GM19351 (cell line): Measurements from ENCODE around the gene MDM1.

Experiments
- ATAC-seq: cut with Tn5 transposase; IDR thresholded peaks from one replicate; pipeline ENCODE4 v1.9.1; 2021; ENCODE audit warnings: mild to moderate bottlenecking, moderate library complexity; ENCODE audit not compliant: unreplicated experiment

Gene MDM1, protein sequence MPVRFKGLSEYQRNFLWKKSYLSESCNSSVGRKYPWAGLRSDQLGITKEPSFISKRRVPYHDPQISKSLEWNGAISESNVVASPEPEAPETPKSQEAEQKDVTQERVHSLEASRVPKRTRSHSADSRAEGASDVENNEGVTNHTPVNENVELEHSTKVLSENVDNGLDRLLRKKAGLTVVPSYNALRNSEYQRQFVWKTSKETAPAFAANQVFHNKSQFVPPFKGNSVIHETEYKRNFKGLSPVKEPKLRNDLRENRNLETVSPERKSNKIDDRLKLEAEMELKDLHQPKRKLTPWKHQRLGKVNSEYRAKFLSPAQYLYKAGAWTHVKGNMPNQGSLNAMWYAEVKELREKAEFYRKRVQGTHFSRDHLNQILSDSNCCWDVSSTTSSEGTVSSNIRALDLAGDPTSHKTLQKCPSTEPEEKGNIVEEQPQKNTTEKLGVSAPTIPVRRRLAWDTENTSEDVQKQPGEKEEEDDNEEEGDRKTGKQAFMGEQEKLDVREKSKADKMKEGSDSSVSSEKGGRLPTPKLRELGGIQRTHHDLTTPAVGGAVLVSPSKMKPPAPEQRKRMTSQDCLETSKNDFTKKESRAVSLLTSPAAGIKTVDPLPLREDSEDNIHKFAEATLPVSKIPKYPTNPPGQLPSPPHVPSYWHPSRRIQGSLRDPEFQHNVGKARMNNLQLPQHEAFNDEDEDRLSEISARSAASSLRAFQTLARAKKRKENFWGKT

DNA sequence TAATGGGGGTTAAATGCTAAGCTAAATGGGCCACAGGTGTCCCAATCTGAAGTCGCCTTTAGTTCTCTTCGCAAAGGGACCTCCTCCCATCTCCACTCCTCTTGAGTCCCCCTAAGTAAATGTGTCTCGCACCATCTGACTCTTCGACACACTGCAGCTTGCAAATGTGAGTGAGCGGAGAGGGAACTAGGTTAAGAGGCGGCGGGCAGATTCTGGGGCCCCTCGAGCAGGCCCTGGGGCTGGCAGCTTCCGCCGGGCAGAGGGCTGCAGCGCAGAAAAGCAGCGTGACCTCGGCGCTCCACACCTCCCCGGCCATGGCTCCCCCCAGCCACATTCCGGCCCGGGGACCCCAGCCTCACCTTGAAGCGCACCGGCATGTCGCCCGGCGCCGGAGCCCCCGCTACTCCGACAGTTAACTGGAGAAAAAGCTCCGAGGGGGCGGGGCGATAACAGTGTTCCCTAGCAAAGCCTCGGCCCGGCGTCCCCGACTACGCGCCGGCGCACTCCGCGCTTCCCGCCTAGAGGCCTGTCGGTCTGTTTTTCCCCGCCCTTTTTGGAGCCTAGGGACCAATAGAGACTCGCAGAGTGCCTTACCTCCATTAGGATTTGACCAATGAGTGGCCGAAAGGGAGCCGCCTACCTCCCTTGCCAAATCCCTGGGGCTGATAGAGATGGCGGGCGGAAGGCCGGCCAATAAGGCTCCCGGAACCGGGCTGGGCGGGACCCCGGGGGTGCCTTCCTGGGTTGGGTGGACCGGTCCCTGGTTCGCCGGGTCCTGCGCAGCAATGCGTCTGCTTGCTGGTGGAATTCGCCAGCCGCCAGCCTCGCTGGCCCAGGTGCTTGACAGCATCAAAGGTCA is at the start of gene MDM1:
TSS of gene MDM1 (minus strand) at position 494 of the 859 bp plus-strand sequence. CDS start at position 377, 117 bp downstream.
- peak; percentile 99 for ATAC-seq

DNA sequence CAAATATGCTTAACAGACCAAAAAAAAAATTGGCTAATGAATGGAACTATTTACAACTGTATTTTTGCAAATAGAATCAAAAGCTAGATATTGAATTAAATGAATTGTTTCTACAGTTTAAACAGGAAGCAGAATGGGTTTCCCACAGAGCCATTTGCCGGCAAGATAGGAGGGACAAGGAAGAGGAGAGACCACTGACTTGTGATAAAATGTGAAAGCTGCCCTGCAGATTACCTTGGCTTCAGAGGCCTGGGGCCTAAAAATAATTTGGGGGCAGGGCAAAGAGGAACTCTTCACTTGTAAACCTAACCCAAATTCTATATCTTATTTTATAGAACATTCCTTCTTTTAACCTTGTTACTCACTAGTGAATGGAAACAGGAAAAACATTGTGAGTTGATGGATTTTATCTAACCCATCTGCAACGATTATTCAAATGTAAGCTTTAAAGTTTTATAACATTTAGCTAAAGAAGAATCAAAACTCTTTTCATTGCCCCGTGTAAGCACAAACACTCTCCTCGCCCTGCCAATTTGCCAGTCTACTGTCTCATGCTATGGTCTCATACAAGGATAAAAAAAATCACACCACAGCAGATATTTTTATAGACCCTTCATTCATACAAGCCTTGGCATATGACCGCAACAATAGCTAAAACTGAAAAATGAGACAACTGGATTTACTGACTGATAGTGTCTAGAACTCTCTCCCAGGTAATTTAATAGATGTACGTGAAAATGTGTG is 49.5 kb upstream of the MDM1 start:
- ATAC-seq, result no peak

DNA sequence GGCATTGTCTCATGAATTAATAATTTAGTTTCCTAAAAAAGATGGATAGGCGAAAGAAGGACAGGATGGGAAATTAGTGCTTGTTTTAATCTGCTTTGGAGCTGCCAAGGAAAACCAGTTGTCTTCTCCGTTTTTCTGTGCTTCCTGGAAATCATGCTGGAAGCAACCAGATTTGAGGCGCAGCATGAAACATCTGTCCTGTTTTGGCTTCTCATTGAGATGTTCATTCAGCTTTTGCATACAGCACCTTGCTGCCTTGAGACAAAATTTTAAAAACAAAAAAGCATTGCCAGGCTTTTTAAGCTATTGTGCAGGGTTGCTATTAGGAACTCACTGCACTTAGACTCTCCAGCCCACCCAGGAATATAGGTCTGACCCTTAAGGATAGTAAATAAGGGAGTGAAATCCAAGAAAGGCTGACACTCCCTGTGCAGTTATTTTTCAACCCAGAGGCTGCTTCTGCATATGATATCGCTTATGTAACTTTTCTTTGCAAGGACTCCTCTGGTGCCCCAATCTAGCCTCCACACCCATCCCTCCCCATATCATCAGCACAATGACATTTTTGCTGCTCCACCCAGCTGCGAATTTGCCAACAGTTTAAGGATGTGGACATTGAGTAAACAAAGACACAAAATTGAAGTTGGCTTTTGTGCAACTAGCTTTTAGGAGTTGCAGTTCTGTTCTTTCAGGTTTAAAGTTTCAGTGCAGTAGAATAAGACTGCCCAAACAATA is 46.9 kb upstream of the MDM1 start:
- no peak for ATAC-seq

DNA sequence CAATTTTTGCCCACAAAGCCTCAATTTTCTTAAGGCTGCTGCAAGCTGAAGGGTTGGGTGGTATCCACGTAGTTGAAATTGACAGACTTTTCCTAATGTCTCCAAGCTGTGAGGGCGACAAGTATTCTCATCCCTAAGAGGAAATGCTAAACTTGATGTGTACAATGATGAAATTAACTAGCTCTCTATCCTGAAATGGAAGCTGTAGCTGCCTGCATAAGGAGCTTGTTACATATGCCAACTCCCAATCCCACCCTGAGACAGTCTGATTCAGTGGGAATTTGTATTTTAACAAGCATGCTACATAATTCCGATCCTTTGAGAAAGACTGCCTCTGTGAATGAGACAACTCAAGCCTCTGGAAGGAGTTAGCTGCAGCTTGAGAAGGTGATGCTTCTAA is 45.7 kb upstream of the MDM1 start:
- no peak for ATAC-seq

DNA sequence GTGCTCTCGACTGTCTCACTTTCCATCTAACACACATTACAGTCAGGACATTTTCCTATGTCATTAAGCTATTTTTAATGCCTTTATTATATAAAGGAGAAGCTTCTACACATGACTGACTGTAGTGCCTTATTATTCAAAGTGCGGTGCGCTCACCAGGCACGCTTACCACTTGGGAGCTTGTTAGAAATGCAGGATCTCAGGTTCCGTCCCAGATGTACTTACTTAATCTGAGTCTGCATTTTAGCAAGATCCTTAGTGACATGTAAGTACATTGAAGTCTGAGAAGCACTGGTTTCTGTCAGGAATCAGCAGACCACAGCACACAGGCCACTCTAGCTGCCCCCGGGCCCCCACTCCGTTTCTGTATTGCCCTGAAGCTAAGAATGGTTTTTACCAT is 44.7 kb upstream of the MDM1 start:
- ATAC-seq, result no peak

DNA sequence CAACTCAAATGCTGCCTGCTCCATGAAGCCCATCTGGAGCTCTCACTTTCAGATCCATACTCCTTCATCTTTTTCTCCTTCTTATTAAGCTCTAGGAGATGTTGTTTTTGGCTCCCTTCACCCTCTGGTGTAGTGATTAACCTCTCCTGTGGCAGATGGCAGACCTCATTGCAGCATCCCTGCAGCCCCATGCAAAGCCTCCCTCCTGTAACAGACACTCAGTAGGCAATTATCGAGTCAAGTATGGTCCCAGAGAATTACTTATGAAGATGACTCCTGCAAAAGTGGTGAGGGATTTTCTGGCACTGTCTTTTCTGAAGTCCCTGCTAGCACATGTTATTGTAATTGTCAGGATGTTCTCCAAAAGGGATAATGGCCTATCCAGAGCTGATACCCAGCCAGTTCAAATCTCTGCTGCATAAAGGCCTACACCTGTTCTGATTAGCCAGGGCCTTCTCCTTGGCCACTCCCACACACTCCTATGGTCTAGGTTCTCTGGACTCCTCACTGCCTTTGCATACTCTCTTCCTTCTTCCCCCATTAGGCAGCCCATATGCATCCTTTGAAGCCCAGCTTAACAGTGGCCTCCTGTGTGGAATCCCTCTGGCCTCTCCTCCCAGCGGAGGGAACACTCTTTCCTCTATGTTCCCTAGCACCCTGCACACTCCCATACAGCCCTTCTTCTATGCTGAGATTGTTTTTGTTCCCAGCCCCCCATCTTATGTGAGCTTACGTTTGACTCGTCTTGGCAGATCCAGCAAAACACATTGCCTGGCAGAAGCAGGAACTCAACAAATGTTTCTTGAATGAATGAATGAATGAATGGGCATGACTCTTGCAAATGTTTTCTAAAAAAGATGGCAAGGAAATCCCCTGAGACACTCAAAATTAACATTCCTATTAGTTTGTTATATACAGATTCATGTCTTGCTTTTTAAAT is 43.9 kb upstream of the MDM1 start:
- no peak for ATAC-seq

DNA sequence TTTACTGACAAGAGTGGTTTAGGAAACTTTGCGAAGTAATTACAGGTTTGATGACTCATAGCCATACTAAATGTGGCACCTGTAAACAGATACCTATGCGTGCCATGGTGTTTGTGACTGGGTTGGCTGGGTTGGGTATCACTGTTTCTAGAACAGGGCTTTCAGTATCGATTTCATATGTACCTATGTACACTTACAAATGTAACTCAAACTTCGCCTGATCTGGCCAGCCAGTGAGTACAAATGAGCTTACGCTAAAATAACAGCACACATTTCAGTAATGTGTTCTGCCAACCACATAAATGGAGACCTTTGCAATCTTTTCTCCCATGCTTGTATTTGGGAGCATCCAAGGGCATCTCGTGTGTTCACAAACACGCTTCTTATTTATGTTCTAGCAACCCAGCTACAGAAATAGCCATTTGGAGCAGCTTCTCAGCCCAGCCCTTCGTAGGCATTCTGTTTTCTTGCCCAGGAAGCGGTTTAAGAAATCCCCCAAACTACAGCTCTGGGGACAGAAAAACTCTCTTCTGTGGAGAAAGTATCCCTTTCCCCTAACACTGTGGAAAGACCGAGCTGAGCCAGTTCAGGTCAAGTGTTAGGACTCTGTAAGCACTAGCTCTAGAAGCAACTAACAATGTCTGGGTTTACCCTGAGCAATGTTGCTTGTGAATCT is 42.3 kb upstream of the MDM1 start:
- peak; percentile 96 for ATAC-seq

DNA sequence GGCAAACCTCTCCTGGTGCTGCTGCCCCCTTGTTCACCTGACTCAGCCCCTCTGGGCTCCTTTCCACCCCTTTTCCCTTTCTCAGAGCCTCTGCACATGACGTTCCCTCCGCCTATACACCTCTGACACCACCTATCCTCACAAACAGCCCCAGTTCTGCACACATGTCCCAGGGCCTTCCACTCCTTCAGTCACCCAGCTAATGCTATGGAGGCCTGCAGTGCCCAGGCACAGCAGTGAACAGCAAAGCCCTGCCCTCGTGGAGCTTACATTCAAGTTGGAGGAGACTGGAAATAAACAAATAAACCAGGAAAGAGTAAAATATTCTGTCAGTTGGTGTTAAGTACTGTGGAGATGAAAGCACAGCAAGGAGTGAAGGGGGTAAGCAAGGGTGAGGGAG is 38.5 kb upstream of the MDM1 start:
- no peak for ATAC-seq

DNA sequence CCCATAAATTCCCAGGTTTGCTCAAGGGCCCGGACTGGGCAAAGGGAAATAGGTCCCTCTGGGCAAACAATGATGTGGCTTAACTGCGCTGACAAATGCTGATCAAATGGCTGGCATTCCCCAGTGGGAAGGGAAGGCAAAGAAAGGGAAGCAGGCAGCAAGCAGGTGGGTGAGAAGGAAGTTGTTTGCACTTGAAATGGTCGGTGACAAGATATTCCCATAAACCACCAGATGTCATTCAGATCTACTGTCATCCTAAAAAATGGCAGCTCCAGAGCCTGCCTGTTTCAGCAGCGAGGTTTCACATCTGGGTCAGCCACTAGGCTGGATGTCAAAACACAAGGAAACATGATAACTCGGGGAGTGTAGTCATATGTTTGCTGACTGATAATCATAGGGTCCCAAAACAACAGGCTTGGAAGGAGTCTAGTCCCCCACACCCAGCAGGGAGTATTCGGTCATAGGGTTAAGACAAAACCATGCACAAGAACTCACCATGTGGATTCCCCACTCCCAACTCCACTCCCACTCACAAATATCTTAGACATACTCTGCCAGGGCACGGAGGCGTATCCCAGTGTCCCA is 37.9 kb upstream of the MDM1 start:
- ATAC-seq, result no peak

DNA sequence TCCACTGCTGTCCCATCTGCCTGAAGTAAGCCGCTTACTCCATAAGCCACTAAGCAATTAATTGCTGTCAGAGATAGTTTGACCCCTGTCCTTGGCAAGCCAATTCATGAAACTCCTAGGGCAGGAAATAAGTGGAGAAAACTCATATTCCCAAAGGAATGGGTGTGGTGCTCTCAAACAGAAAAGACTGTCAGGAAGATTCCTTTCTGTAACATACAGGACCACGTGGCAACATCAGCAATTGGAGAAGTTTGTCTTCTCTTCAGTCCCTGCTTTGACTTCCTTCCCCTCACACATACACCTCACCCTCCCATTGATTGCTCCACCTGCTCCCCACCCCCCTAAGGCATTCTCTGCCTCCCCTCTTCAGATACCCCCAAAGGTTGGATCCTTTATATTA is 36.2 kb upstream of the MDM1 start:
- no peak for ATAC-seq

DNA sequence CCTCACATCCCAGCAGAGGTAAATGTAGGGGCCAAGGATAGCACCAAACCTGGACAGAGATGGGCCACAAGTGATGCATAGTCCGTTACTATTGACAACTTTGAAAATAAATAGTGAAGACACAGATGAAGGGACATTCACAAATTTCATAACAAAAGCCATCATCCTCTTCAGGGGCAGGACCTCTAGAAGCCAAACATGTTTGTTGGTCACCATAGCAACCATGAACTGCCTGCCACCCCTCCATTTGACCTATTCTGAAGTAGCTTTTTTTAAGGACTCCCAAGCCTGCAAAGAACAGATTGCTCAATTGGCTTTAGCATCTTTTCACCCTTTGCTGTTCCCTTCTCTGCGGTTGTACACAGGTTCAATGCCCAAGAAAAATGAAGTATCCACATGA is 35.7 kb upstream of the MDM1 start:
- no peak for ATAC-seq

DNA sequence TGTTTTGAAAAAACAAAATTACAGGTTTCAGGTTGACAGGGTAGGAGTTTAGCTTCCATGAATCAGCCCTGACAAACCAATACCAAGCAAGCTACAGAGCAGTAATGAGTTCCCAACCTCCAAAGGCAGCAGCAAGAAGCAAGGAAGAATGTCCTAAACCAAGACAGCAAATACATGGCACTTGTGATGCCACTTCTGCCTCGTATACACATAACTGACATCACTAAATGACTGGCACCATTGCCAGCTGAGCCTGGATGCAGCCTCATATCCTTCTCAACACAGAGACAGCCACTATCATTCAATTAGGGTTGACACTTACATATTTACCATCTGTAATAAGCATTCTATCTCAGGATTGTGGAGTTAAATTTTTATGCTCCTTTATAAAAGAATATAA is 35.0 kb upstream of the MDM1 start:
- ATAC-seq, result no peak

DNA sequence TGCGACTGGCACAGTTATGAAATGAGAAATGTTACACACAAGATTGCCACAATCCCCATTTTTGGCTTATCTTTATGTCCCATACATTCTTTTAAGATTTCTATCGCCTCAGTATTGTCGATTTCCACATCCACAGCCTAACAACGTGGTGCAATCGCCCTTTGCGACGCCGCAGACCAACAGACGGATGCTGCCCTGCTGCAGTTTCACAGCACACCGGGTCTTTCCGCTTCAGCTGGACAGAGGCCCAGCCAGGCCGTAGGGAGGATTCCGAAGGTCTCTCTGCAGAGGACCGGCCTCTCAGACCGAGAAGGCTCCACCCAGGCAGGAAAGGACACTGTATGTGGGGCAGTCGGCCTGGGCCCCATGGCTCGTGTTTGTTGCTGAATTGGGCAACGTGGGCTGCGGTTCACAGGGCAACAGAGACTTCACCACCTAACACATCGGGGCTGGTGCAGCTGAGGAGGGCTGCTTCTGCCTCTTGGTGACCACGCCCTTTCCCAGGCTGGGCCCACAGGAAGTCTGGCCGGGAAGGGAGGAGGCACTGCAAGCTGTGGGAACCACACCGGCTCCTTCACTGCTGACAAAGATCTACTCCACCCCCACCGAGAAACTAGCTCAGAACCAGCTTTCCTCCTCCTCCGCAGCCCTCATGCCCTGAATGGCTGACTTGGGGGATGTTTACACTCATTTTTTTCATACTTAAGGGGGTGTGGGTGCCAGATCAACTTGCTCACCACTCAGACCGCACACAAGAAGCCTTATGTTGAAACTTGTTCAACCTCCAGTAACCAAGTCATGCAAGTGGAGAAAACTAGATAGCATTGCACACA is 32.9 kb upstream of the MDM1 start:
- peak; percentile 76 for ATAC-seq

DNA sequence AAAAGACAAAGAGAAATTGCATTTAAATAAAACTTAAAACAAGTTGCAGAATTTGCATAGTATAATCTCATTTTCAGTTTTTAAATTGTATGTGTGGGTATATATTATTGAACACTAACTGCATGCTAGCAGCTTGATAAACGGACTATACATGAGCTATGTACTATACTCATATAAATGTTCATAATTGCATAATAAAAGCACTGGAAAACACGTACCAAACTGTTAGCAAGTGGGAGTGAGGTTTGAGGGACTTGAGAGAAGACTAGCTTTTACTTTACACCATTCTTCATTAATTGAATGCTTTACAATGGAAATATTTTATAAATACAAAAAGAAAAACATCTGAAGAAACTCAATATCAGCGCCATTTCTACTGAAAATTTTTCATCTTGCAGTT is 32.2 kb upstream of the MDM1 start:
- no peak for ATAC-seq

DNA sequence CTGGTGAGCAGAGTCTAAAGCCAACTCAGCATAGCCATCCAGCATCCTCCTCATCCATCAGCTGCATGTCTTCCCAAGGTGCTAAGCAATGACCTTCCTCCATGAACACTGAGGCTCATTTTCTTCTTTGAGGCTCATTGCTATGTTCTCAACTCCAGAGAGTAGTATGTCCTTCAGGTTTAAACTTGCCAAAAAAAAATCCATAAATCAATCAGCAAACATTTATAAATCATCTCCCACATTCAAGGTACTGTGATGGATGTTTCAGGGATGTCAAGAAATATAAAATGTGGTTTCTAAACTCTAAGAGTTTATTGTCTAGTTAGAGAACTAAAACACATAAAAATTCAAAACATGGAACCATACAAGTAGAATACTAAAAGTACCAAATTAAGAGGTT is 29.8 kb upstream of the MDM1 start:
- no peak for ATAC-seq

DNA sequence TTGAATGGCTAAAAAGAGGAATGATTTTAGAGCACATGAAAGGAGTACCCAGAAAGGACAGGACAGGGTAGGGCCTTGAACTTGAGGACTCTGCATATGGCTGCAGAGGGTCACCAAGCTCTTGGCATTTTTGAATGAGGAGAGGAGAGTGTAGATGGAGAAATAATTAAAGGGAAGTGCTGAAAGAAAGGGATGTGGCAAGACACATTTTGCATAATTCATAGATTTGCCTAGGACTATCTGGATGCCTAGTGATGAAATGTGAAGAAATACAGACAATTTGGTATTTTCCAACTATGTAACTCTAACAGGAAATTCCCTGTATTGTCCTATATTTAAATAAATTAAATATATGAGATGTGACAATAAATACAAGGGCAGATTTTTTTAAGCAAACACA is 27.5 kb upstream of the MDM1 start:
- peak; percentile 2 for ATAC-seq
